ENCODE results near the gene ACOT7.

DNA sequence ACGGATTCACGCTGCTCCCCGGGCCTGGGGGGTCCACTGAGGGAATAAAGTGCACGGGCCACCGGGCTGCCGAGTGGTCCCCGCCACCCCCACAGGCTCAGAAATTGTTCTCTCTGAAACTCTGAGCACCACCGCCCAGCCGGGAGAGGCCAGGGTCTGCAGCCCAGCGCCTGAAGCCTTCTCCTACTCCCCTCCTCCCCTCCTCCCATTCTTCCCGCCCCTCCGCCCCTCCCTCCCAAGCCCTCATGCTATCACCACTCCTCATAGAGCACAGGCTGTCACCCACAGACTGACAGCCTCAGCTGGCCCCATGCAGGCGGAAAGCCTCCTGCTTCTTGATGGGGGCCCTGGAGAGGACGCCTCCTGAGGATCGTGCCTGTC, 132.0 kb downstream of the ACOT7 start:
- TF ChIP-seq, protein P1, sequence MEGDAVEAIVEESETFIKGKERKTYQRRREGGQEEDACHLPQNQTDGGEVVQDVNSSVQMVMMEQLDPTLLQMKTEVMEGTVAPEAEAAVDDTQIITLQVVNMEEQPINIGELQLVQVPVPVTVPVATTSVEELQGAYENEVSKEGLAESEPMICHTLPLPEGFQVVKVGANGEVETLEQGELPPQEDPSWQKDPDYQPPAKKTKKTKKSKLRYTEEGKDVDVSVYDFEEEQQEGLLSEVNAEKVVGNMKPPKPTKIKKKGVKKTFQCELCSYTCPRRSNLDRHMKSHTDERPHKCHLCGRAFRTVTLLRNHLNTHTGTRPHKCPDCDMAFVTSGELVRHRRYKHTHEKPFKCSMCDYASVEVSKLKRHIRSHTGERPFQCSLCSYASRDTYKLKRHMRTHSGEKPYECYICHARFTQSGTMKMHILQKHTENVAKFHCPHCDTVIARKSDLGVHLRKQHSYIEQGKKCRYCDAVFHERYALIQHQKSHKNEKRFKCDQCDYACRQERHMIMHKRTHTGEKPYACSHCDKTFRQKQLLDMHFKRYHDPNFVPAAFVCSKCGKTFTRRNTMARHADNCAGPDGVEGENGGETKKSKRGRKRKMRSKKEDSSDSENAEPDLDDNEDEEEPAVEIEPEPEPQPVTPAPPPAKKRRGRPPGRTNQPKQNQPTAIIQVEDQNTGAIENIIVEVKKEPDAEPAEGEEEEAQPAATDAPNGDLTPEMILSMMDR (IDR thresholded peaks at IDR 0.05), result no peak
- no peak for TF ChIP-seq POLR2AphosphoS5 (IDR thresholded peaks at IDR 0.05)
